HG03095 (cell line): ENCODE results near the gene DHFR.
"Not testable (repeated sequence)": the region's sequence is repeated elsewhere in the genome, so short reads cannot be mapped to it uniquely, and the experiment has no call there.

Source experiments
- ATAC-seq: cut with Tn5 transposase; IDR thresholded peaks from one replicate; pipeline ENCODE4 v1.9.1; 2021; ENCODE audit warnings: moderate library complexity; ENCODE audit not compliant: unreplicated experiment

Gene DHFR

GRCh38 chr5:80600943-80601693, 53.7 kb downstream of the DHFR start:
- no peak for ATAC-seq

- ATAC-seq: no peak
Observed at GRCh38 chr5:80597500-80597899, 57.3 kb downstream of the DHFR start.

- ATAC-seq: no peak
Observed at GRCh38 chr5:80594810-80595209, 60.0 kb downstream of the DHFR start.

GRCh38 chr5:80592761-80593160, 62.0 kb downstream of the DHFR start:
- ATAC-seq: no peak

GRCh38 chr5:80592105-80592504, 62.7 kb downstream of the DHFR start:
- no peak for ATAC-seq

- no peak for ATAC-seq
Observed at GRCh38 chr5:80591352-80591751, 63.4 kb downstream of the DHFR start.

- ATAC-seq: no peak
Observed at GRCh38 chr5:80590766-80591165, 64.0 kb downstream of the DHFR start.

- no peak for ATAC-seq
Observed at GRCh38 chr5:80588858-80589540, 65.8 kb downstream of the DHFR start.

- no peak for ATAC-seq
Observed at GRCh38 chr5:80584770-80585169, 70.0 kb downstream of the DHFR start.

- ATAC-seq: not testable (repeated sequence)
Observed at GRCh38 chr5:80580291-80580690, 74.5 kb downstream of the DHFR start.

GRCh38 chr5:80579050-80579449, 75.7 kb downstream of the DHFR start:
- ATAC-seq: no peak

GRCh38 chr5:80577707-80578106, 77.1 kb downstream of the DHFR start:
- no peak for ATAC-seq

GRCh38 chr5:80576383-80576782, 78.4 kb downstream of the DHFR start:
- no peak for ATAC-seq
